Islet of Langerhans (tissue), 1 donor: ENCODE results near the gene RSPO3.
"Not testable (repeated sequence)": the region's sequence is repeated elsewhere in the genome, so short reads cannot be mapped to it uniquely, and the experiment has no call there.

Experiments
- FAIRE-seq: peaks from one replicate; lab custom pipeline; 2011; peaks lifted over from hg19 to GRCh38; lab: Jason Lieb, UNC

RSPO3 gene

DNA sequence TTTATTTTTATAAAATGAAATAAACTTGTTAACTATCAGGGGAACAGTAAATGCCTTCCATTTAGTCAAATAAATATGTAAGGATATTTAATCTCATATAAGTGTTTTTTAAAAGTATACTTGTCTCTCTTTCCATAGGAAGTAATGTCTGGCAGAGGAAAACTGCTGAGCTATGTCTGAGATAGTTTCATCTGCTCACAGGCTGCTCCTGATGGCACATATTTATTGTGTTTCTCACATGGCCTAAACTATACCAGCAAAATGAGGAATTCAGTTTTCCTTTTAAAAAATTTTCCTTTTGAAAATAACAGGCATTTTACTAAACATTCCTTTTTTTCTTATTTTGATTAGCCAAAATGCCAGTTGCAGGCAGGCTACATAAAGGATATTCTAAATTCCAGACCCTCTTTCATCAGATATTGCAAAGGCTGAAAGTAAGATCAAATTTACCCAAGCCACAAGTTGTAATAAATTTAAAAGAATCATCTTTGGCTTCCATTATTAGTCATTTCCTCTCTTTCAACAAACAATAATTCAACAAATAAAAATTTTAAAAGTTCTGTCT lies 88.1 kb downstream of the RSPO3 start:
- FAIRE-seq, result no peak

DNA sequence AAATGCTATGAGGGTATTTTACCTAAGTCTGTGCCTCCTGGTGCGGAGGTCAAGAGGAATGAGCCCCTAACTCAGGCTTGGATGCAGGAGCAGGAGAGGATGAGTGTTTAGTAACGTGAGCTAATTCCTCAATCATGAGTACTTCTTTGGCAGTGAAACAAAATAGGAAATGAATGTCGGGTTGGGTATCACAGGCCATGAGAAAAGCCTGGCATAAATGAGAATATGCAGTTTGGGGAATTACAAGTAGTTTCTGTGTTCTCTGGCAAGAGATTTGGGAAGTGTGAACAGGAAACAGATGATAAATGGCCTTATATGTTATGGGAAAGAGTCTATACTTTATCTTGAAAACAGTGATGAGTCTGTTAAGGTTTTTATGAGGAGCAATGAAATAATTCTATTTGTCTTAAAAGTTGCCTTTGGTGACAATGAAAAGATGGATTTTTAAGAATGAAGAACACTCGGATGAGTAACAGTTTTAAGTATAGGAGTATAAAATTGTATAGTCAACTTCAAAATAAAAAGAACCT lies 89.2 kb downstream of the RSPO3 start:
- no peak for FAIRE-seq

DNA sequence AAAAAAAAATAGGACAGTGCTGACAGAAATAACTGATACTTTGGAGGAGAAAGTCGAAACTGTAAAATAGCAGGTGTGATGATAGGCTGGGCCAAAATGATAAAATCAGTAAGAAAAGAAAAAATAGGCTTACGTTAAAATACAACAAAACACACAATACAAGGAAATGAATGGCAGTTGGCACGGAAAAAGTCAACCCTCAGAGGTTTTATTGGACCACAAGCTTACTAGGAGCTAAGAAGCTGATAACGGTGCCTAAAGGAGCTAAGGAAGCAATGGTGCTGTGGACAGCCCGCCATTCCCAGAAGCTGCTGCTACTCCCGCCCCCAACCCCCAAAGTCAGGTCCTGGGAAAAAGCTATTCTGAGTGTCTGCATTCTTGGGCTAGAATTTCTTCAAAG lies 92.3 kb downstream of the RSPO3 start:
- FAIRE-seq, result no peak

DNA sequence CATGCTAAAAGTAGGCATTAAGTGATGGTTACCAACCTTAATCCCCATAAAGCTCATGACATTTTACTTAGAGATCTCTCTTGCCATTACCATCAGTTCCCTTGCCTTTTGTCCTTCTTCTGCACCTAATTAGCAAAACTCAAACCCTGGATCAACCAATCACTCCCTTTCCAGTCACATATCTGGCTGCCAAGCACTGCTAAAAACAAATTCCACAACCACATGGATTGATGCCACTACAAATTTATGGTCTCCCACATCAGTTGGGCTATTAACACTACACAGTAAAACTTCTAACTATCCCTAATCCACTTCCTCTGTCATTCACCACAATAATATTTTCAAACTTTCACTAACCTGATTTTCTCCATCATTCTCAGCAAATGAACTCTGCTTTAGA lies 93.9 kb downstream of the RSPO3 start:
- FAIRE-seq, result no peak

- not testable (repeated sequence) for FAIRE-seq
Measured at GRCh38 chr6:127214032-127214431, 95.6 kb downstream of the RSPO3 start.

- not testable (repeated sequence) for FAIRE-seq
Measured at GRCh38 chr6:127214531-127214930, 96.1 kb downstream of the RSPO3 start.

DNA sequence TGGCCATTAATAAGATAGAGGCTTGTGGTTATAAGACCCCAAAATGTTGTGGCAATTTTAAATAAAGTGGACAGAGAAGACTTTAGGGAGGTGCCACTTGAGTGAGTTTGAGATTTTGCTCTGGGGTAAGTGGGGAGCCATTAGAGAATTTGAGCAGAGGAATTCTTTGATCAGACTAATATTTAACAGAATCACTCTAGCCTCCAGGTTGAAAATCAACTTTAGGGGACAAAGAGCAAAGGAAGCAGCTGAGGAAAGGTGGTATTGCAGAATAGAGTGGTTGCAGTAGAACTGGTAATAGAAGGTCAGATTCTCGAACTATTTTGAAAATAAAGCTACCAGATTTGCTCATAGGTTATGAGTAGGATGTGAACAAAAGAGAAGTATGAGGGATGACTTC lies 97.5 kb downstream of the RSPO3 start:
- FAIRE-seq, result no peak

GRCh38 chr6:127216810-127217789 lies 98.6 kb downstream of the RSPO3 start:
- no peak for FAIRE-seq

- FAIRE-seq, result no peak
Measured at GRCh38 chr6:127219869-127220268, 101.4 kb downstream of the RSPO3 start.

GRCh38 chr6:127221201-127221600 lies 102.7 kb downstream of the RSPO3 start:
- no peak for FAIRE-seq

GRCh38 chr6:127222418-127222817 lies 103.9 kb downstream of the RSPO3 start:
- FAIRE-seq, result no peak

DNA sequence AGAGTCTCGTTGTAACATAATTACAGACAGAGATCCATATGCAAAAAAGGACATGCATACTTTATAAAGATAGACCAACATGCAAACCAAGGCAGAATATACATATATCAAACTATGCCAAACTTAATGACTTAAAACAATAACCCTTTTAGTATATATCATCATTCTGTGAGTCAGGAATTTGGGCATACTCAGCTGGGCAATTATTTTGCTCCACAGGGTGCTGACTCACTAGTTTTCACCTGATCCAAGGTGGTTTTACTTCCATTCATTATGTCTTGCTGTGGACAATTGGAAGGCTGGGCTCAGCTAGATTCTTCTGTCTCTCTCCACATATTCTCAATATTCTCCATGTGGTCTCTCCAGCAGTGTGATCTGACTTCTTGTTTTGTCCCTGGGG lies 107.0 kb downstream of the RSPO3 start:
- no peak for FAIRE-seq

DNA sequence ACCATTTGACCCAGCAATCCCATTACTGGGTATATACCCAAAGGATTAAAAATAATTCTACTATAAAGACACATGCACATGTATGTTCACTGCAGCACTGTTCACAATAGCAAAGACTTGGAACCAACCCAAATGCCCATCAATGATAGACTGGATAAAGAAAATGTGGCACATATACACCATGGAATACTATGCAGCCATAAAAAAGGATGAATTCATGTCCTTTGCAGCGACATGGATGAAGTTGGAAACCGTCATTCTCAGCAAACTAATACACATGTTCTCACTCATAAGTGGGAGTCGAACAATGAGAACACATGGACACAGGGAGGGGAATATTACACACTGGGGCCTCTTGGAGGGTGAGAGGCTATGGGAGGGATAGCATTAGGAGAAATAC lies 115.3 kb downstream of the RSPO3 start:
- not testable (repeated sequence) for FAIRE-seq

DNA sequence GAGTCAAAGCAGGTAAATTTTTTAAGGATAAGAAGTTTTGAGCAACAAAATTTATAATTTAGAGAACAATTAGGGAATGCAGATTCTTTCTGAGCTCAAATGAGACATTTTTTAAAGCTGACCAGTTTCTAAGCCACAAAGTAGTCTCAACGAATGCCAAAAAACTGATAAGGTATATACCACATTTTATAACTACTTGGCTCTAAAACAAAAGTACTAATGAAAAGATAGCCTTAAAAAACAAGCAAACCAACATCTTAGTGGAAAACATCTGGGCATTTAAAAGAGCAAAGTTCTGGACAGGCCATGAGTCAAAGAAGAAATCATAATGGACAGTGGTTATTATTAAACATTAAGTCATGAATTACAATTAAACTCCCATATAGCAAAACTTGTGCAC lies 125.0 kb downstream of the RSPO3 start:
- FAIRE-seq, result no peak
